ENCODE results near the gene OR4N2.

- TF ChIP-seq BHLHE40 (IDR thresholded peaks at IDR 0.05; ENCODE audit: borderline replicate concordance) = no peak
- no peak for TF ChIP-seq FOXM1 (IDR thresholded peaks at IDR 0.05; ENCODE audit: borderline replicate concordance)
- no peak for TF ChIP-seq TARDBP (IDR thresholded peaks at IDR 0.05)
- TF ChIP-seq L3MBTL2 (conservative IDR thresholded peaks at IDR 0.05) = no peak
- no peak for TF ChIP-seq ELF4 (IDR thresholded peaks at IDR 0.05)
Measured at GRCh38 chr14:19874842-19875241, 71.3 kb downstream of the OR4N2 start, which contains the start of gene OR4K2.

Data from HEK293T (cell line).